AG04450 (cell line): ENCODE measurements around the gene PRSS21. TPM values are rescaled to one million over a fixed set of nuclear protein-coding genes. Genes with fewer than 3 reads are reported as not detected.

Experiments used
- CTCF ChIA-PET: fragments of 300-600, 350-600 bp; formaldehyde crosslinking; extraction: SDS; loops from one replicate; lab custom pipeline; 2022; ENCODE audit warnings: antibody characterized with exemption, inconsistent platforms; lab: Charles Lee
- POLR2A ChIA-PET: fragments of 350-600 bp; formaldehyde crosslinking; extraction: SDS; loops from one replicate; lab custom pipeline; 2021; ENCODE audit warnings: antibody characterized with exemption, inconsistent platforms; lab: Yijun Ruan, JAX
- DNase-seq: peaks from one replicate; pipeline ENCODE4 v3.0.0-alpha.2; 2011; ENCODE audit warnings: low read depth, low spot score
- H3K27ac ChIP-seq: one replicate; pipeline ENCODE4 v1.5.1; 2012; ENCODE audit warnings: low read depth, low read length, control low read depth
- H3K27me3 ChIP-seq: one replicate; pipeline ENCODE4 v1.6.0; 2012; ENCODE audit warnings: low read length; ENCODE audit not compliant: control insufficient read depth, insufficient read depth
- H3K4me3 ChIP-seq: 2 replicates; pipeline ENCODE4 v1.5.1; 2011; ENCODE audit warnings: mild to moderate bottlenecking, low read depth, low read length, control low read depth
- H3K9me3 ChIP-seq: 2 replicates; pipeline ENCODE4 v1.5.1; 2012; ENCODE audit warnings: low read length; ENCODE audit not compliant: control insufficient read depth, insufficient read depth
- CTCF ChIP-seq: IDR thresholded peaks from 2 replicates; pipeline ENCODE4 v1.5.1; 2011; ENCODE audit warnings: low read depth, low read length, control low read depth, inconsistent platforms
- polyA plus RNA-seq: library from polyadenylated mRNA; depleted of rRNA; stranded (reverse); fragments of >200 nt; gene quantifications from 2 replicates; pipeline ENCODE4 v1.2.3, GENCODE V29; 2011

PRSS21 gene
- polyA plus RNA-seq, 1 experiment: 0.17 TPM

GRCh38 chr16:2821487-2822157 is 4.6 kb downstream of the PRSS21 start:
- Histone ChIP-seq H3K4me3 (no peak overlapping the region), H3K27me3 (peaks cover 36% of the 10 kb centered on the region), H3K9me3 (peaks cover 4% of the 10 kb centered on the region; the same call in 1 of the 2 replicates), H3K27ac (no peak overlapping the region)
- DNase-seq: no peak
- ChIA-PET CTCF (interaction anchor here (0.5 to 1.2 kb wide), 3 partner anchors 18 to 105 kb away, joined by 4 read pairs; no protein-coding TSS in a partner anchor), POLR2A (no interaction called here)
- no peak for TF ChIP-seq CTCF

- H3K9me3 ChIP-seq: peaks cover 4% of the 10 kb centered on the region; the same call in 1 of the 2 replicates
- no peak for DNase-seq
- H3K27me3 ChIP-seq: peaks cover 36% of the 10 kb centered on the region
- ChIA-PET POLR2A (no interaction called here), CTCF (interaction anchor here (1.1 to 1.2 kb wide), 2 partner anchors 17 to 105 kb away, joined by 4 read pairs; no protein-coding TSS in a partner anchor)
- H3K27ac ChIP-seq: no peak overlapping the region
- no peak for TF ChIP-seq CTCF
- H3K4me3 ChIP-seq: no peak overlapping the region
Measured at GRCh38 chr16:2822158-2822495, 5.1 kb downstream of the PRSS21 start.

- H3K27ac ChIP-seq: no peak overlapping the region
- TF ChIP-seq CTCF: no peak
- no peak overlapping the region for H3K4me3 ChIP-seq
- H3K27me3 ChIP-seq: peaks cover 36% of the 10 kb centered on the region
- peaks cover 3% of the 10 kb centered on the region; the same call in 1 of the 2 replicates for H3K9me3 ChIP-seq
- POLR2A ChIA-PET: no interaction called here
- DNase-seq: no peak
- CTCF ChIA-PET: interaction anchor here (1.1 to 1.2 kb wide), 2 partner anchors 17 to 105 kb away, joined by 4 read pairs; no protein-coding TSS in a partner anchor
Measured at GRCh38 chr16:2822496-2822895, 5.5 kb downstream of the PRSS21 start.

GRCh38 chr16:2824626-2825025 is 7.6 kb downstream of the PRSS21 start:
- POLR2A ChIA-PET: no interaction called here
- no peaks in the 10 kb centered on the region; the same call in 1 of the 2 replicates for H3K9me3 ChIP-seq
- DNase-seq: no peak
- CTCF ChIA-PET: no interaction called here
- H3K27ac ChIP-seq: no peak overlapping the region
- H3K27me3 ChIP-seq: peaks cover 40% of the 10 kb centered on the region
- TF ChIP-seq CTCF: no peak
- H3K4me3 ChIP-seq: no peak overlapping the region

- no peak for DNase-seq
- H3K9me3 ChIP-seq: no peaks in the 10 kb centered on the region; the same call in 1 of the 2 replicates
- no peak overlapping the region for H3K4me3 ChIP-seq
- POLR2A ChIA-PET: no interaction called here
- H3K27me3 ChIP-seq: peaks cover 41% of the 10 kb centered on the region
- CTCF ChIA-PET: interaction anchor here (1.0 kb wide), 1 partner anchor 14 kb away, joined by 5 read pairs; no protein-coding TSS in a partner anchor
- no peak overlapping the region for H3K27ac ChIP-seq
- no peak for TF ChIP-seq CTCF
Measured at GRCh38 chr16:2825049-2825742, 8.2 kb downstream of the PRSS21 start.
